ENCODE measurements around the gene SPOCK3. TPM values are rescaled to one million over a fixed set of nuclear protein-coding genes. Genes with fewer than 3 reads are reported as not detected.

SPOCK3 gene
- polyA plus RNA-seq, 1 experiment, result not detected

DNA sequence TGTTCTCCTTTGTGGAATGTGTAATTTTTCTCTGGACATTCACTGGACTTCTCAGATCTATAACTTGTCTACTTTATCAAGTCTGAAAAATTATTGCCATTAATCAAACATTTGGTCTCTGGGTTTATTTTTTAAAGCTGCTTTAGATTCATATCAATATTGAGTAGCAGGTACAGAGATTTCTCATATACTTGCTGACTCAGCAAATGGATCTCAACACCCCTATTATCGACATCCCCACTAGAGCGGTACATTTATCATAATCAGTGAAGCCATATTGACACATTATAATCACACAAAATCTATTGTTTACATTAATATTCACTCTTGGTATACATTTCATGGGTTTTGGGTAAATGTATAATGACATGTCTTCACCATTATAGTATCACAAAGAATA, 268.7 kb downstream of the SPOCK3 start:
- ChIA-PET POLR2A (no interaction called here), CTCF (no interaction called here)
- no peak overlapping the region for H3K4me3 ChIP-seq (ENCODE audit: low read depth, low read length)
- no peaks in the 10 kb centered on the region for H3K36me3 ChIP-seq (ENCODE audit: control insufficient read depth, insufficient read depth, low read length)
- no peaks in the 10 kb centered on the region for H3K27me3 ChIP-seq (ENCODE audit: control insufficient read depth, insufficient read depth, low read length)
- no peak for DNase-seq (ENCODE audit: low read depth)
- TF ChIP-seq CTCF (IDR thresholded peaks at IDR 0.05; ENCODE audit: insufficient read depth, low read depth, low read length), result no peak

GRCh38 chr4:166957451-166957850, 276.8 kb downstream of the SPOCK3 start:
- CTCF ChIA-PET, result no interaction called here
- no peaks in the 10 kb centered on the region for H3K36me3 ChIP-seq (ENCODE audit: control insufficient read depth, insufficient read depth, low read length)
- TF ChIP-seq CTCF (IDR thresholded peaks at IDR 0.05; ENCODE audit: insufficient read depth, low read depth, low read length), result no peak
- POLR2A ChIA-PET, result no interaction called here
- H3K27me3 ChIP-seq (ENCODE audit: control insufficient read depth, insufficient read depth, low read length), result no peaks in the 10 kb centered on the region
- DNase-seq (ENCODE audit: low read depth), result no peak
- no peak overlapping the region for H3K4me3 ChIP-seq (ENCODE audit: low read depth, low read length)

DNA sequence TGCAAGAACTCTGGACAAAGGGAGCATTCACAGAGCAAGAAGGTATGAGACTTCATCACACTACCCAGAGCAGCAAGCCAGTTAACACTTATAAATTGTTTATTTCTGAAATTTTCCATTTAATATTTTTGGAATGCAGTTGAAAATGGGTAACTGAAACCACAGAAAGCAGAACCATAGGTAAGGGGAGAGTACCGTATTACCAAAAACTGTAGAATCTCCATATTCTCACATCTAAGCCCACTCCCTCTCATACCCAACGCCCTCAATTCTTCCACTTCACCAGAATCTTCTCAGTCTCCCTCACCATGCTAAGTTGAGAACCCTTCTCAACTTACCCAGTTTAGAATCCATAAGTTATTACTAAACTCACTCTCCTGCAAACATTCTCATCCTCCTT, 277.8 kb downstream of the SPOCK3 start:
- TF ChIP-seq CTCF (IDR thresholded peaks at IDR 0.05; ENCODE audit: insufficient read depth, low read depth, low read length), result no peak
- H3K36me3 ChIP-seq (ENCODE audit: control insufficient read depth, insufficient read depth, low read length), result no peaks in the 10 kb centered on the region

DNA sequence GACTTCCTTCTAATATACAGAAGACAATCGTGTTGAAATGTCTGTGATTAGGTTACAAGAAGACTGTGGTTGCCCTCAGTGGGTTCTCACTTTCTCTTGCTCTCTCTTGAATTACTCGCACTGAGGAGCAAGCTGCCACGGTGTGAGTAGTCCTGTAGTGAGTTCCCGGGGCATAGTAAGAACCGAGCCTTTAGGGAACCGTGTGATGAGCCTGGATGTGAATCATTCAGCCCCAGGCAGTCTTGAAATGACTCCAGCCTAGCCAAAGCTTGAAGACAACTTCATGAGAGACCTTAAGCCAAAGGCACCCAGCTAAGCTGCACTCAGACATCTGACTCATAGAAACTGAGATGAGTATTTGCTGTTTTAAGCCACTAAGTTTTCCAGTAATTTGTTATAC, 292.7 kb downstream of the SPOCK3 start:
- ChIA-PET CTCF (no interaction called here), POLR2A (no interaction called here)
- no peaks in the 10 kb centered on the region for H3K27me3 ChIP-seq (ENCODE audit: control insufficient read depth, insufficient read depth, low read length)
- H3K4me3 ChIP-seq (ENCODE audit: low read depth, low read length), result no peak overlapping the region
- TF ChIP-seq CTCF (IDR thresholded peaks at IDR 0.05; ENCODE audit: insufficient read depth, low read depth, low read length), result no peak
- DNase-seq (ENCODE audit: low read depth), result no peak
- no peaks in the 10 kb centered on the region for H3K36me3 ChIP-seq (ENCODE audit: control insufficient read depth, insufficient read depth, low read length)

More for the DNA sequence above, 277.8 kb downstream of the SPOCK3 start:
- no peak overlapping the region for H3K4me3 ChIP-seq (ENCODE audit: low read depth, low read length)
- CTCF ChIA-PET, result no interaction called here
- H3K27me3 ChIP-seq (ENCODE audit: control insufficient read depth, insufficient read depth, low read length), result no peaks in the 10 kb centered on the region
- POLR2A ChIA-PET, result no interaction called here
- no peak for DNase-seq (ENCODE audit: low read depth)

- CTCF ChIA-PET, result no interaction called here
- H3K27me3 ChIP-seq (ENCODE audit: control insufficient read depth, insufficient read depth, low read length), result no peaks in the 10 kb centered on the region
- no peaks in the 10 kb centered on the region for H3K36me3 ChIP-seq (ENCODE audit: control insufficient read depth, insufficient read depth, low read length)
- TF ChIP-seq CTCF (IDR thresholded peaks at IDR 0.05; ENCODE audit: insufficient read depth, low read depth, low read length), result no peak
- POLR2A ChIA-PET, result no interaction called here
- no peak overlapping the region for H3K4me3 ChIP-seq (ENCODE audit: low read depth, low read length)
- DNase-seq (ENCODE audit: low read depth), result no peak
Observed at GRCh38 chr4:166930464-166930863, 303.8 kb downstream of the SPOCK3 start.

Data from BJ (cell line).